Stimulated activated CD8-positive, alpha-beta memory T cell treated with anti-CD3 and anti-CD28 coated beads, Interleukin-12 subunit alpha, Interleukin-12 subunit beta, amount 100 ng/mL, for 24 hours (primary cell): ENCODE measurements around the gene NHEJ1.
A peak's percentile ranks its signal among the peaks of the same experiment; 100 is the strongest.
"Not testable (repeated sequence)": the region's sequence is repeated elsewhere in the genome, so short reads cannot be mapped to it uniquely, and the experiment has no call there.

Source experiments
- DNase-seq: peaks from one replicate; pipeline ENCODE4 v3.0.0-alpha.2; 2020; ENCODE audit errors: extremely low read depth

NHEJ1 gene

GRCh38 chr2:219160186-219161017 lies at the start of gene NHEJ1:
Gene NHEJ1 (minus strand): TSS chr2:219160815. CDS start chr2:219158362, 2,453 bp downstream.
- DNase-seq = peak; percentile 78

- no peak for DNase-seq
Observed at GRCh38 chr2:219209236-219210195, 48.9 kb upstream of the NHEJ1 start.

GRCh38 chr2:219207884-219208740 lies 47.5 kb upstream of the NHEJ1 start:
- no peak for DNase-seq

GRCh38 chr2:219207134-219207883 lies 46.7 kb upstream of the NHEJ1 start:
- DNase-seq = no peak

- peak; percentile 88 for DNase-seq
Observed at GRCh38 chr2:219206328-219207133, 45.9 kb upstream of the NHEJ1 start, which contains the start of gene ZFAND2B. Gene ZFAND2B (plus strand): TSS chr2:219206782. CDS start chr2:219206988, 206 bp downstream.

DNA sequence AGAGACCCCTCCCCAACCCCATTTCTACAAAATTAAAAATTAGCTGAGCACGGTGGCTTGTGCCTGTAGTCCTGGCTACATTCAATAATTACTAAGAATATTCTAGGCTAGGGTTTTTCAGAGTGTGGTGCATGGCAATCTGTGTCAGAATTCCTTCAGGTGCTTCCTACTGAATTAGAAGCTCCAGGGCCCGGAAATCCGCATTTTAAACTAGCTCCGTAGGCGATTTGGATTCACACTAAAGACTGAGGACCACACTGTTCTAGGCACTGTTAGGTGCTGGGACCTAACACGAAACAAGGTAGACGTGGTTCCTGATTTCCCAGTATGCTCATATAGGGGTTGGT lies 45.3 kb upstream of the NHEJ1 start:
- no peak for DNase-seq

GRCh38 chr2:219205165-219205538 lies 44.5 kb upstream of the NHEJ1 start:
- no peak for DNase-seq

DNA sequence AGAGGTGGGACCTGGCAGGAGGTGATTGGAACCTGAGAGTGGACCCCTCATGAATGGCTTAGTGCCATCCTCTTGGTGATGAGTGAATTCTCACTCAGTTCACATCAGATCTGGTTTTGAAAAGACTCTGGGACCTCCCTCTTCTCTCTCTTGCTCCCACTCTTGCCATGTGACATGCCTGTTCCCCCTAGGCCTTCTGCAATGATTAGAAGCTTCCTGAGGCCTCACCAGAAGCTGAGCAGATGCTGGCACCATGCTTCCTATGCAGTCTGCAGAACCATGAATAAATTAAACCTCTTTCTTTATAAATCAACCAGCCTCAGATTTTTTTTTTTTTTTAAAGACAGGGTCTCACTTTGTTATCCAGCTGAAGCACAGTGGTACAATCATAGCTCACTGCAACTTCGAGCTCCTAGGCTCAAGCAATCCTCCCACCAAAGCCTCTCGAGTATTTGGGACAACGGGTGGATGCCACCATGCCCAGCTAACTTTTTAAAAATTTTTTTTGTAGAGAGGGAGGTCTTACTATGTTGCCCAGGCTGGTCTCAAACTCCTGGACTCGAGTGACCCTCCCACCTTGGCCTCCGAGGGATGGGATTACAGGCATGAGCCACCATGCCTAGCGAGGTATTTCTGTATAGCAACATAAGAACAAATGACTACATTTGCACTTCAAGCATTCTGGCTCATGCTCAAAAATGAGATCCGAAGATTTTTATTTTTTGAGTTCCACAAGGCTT lies 44.0 kb upstream of the NHEJ1 start:
- no peak for DNase-seq

- not testable (repeated sequence) for DNase-seq
Observed at GRCh38 chr2:219201331-219201730, 40.7 kb upstream of the NHEJ1 start.

GRCh38 chr2:219200502-219201326 lies 40.1 kb upstream of the NHEJ1 start:
- DNase-seq = not testable (repeated sequence)

DNA sequence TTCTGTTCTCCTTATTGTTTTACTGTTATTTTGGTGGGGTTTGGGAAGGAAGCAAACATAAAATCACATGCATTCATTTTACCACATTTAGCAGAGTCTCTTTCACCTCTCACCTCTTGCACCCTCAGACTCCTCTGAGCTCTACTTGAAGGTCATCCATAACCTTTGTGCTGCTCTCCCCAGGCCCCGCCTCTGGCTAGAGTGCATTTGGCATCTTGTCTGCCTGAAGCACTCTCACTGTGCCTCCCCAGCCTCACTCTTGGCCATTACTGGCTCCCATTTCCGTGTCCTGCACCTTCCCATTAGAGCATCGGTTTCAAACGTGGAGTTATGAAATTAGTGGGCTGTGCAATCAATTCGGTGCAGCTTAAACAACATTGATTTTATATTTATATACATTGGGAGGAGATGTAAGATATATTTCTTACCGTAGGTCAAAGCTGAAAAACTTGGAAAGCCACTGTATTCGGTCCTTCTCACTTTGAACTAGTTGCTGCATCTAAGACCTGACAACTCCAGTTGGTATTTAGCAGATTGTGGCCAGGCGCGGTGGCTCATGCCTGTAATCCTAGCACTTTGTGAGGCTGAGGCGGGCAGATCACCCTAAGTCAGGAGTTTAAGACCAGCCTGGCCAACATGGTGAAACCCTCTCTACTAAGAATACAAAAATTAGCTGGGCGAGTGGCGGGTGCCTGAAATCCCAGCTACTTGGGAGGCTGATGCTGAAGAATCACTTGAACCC lies 39.0 kb upstream of the NHEJ1 start:
- DNase-seq = no peak

- DNase-seq = no peak
Observed at GRCh38 chr2:219198974-219199373, 38.4 kb upstream of the NHEJ1 start.

- no peak for DNase-seq
Observed at GRCh38 chr2:219197388-219197787, 36.8 kb upstream of the NHEJ1 start.

- no peak for DNase-seq
Observed at GRCh38 chr2:219186754-219187456, 26.3 kb upstream of the NHEJ1 start.

DNA sequence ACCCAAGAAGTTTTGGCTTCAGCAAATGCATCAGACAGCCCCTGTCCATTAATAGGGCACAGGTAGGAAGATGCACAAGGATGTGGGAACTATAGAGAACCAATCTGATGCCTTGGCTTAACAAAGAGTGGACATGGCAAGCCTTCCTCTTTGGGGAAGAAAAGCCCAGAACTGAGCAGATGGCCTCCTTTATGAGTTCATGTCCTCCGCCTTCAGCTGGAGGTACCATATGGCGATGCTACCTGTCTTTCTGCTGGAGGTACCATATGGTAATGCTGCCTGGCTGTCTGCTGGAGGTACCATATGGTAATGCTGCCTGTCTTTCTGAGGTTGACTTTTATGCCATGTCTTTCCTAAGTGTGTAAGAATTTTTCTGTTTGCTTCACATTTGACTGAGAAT lies 23.5 kb upstream of the NHEJ1 start:
- no peak for DNase-seq

GRCh38 chr2:219183151-219183772 lies 22.6 kb upstream of the NHEJ1 start:
- no peak for DNase-seq
